NCI-H345 (cell line): ENCODE data around the gene CS.

Experiments
- DNase-seq: peaks from one replicate; lab custom pipeline; 2025; lab: John Stamatoyannopoulos, UW

The CS gene

DNA sequence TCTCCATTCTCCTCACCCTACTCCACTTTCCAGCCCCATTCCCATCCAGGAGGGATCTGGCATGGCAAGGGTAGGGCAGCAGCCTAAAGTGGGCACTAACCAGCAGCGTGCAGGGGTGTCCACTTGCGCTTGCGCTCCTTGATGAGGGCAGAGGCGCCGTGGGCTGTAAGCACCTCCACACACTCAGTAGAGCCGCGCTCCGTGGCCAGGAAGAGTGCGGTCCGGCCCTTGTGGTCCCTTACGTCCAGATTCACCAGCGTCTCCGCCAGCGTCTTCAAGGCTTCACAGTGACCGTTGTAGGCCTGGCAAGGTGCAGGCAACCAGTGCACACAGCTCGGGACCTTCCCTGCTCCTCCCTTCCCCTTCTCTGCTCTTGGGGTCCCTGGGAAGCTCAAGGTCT is 52.2 kb downstream of the CS start:
- DNase-seq, result no peak

DNA sequence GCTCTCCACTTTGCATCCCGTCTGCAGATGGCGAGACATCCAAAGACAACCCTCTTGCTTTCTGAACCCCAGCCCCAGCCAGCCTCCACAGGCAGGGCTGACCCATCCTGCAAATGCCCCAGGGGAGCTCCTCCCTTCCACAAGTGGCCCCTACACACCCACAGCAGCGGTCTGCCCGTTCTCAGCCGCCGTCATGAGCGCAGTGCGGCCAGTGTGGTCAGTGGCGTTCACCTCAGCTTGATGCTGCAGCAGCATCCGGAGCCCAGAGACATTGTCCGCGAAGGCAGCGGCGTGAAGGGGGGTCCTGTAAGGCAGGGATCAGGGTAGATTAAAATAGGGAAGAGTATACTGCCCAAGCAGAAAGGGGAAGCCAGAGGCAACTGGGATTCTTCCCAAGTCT is 55.6 kb downstream of the CS start:
- DNase-seq, result no peak

DNA sequence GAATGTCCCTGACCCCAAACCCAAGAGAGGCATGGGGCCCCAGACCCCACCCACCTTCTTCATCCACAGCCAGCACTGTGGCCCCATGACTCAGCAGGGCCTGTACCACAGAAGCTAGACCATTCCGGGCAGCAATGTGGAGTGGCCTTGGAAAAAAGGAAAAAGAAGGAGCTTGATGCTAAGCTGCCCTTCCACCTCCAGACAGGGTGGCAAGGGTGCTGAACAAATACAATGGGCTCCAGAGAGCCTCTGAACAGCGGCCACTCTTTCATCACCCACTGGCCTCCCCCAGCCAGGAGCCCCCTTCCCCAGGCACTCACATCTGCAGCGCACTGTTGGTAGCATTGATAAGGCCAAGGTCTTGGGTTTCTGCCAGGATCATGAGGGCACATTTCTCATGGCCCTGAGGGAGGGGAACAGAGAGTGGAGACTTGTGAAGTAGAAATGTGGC is 56.4 kb downstream of the CS start:
- DNase-seq, result no peak

DNA sequence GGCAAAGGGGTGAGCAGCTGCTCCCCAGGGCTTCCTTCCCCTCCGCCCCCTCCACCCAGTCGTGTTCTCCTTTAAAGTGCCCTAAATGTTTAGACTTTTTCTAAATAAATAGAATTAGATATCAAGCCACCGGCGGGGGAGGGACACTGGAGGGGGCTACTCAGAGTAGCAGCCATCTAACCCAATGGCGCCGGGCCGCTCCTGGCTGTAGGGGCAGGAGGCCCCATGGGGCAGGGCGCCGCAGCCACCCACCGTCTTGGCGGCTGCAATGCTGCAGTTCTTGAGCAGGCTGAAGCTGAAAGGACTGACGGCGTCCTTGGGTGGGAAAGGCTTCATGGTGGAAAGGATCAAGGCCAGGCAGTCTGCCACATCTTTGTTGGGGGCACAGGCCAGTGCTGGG is 57.1 kb downstream of the CS start:
- DNase-seq, result no peak

DNA sequence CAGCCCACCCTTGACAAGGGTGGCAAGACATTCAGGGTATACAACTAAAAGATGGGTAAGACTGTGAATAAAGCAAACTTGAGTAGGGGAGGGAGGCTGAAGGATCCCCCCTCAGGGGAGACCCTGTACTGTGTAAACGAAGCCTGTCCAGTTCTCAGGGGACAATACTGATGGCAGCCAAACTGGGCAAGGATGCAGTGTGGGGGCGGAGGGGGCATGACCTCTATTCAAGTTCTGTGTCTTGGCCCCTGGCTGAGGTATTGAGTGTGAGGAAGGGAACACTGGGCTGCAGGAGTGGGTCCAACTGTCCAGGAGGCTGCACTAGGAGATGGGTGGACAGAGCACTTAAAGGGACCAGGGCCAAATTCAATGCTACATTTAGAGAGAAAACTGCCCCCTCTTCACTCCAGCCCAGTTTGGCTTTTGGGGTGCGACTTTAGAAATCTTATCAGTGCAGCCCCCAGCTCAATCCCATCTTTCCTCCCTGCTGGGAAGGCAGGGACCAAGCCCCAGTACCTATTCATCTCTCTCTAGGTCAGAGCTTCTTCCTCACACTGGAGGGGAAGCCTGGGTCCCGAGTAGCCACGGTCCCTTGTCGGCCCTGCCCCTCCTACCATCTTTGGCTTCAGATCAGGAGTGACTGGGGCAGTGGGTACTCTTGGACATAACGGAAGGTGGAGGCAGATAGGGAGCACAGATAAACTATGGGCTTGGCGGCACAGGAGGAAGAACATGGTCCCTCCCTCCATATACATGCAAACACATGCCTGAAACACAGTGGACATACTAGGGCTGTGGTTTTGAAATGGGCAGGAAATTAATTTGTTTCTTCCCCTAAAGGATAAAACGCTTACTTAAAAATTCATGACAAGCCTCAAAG is 58.5 kb downstream of the CS start:
- no peak for DNase-seq

DNA sequence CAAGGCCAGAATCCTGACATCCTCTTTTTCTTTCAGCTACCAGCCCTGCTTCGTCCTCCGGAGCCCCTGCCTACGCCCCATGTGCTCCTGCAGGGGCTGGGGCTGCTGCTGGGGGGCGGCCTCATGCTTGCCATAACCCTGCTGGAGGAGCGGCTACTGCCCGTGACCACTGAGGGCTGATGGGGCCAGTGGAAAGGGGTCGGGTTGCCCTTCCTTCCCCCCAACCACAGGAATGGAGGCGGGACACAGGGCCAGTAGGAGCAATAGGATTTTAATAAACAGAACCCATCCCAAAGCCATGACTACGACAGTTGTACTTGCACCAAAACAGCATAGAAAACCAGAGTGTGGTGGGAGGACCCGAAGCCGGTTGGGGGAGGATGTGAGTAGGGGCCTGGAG is 62.6 kb downstream of the CS start:
- no peak for DNase-seq

DNA sequence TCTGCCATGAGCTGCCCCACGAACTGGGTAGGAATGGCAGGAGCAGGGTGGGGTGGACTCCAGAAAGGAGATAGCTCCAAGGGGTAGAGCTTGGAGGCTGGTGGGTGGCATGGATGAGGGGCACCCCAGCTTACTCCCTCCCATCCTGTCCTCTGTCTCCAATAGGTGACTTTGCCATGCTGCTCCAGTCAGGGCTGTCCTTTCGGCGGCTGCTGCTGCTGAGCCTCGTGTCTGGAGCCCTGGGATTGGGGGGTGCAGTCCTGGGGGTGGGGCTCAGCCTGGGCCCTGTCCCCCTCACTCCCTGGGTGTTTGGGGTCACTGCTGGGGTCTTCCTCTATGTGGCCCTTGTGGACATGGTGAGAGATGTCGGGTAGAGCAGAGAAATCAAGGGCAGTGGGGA is 63.1 kb downstream of the CS start:
- DNase-seq, result no peak

DNA sequence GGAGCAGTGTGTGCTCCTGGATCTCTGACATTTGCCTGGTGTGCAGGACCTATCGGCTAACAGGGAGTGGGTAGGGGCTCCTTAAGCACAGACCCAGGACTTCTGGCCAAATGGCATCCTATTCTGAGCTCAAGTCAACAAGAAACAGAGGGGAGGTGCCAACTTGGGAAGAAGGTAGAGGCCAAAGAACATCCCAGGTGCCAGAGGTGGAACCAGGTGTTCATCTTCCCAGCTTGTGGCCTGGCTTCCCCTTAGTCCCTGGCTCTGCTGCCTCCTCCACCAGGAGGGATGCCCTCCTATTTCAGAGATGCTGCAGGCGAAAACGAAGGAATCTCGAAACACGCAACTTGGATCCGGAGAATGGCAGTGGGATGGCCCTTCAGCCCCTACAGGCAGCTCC is 64.0 kb downstream of the CS start:
- no peak for DNase-seq

DNA sequence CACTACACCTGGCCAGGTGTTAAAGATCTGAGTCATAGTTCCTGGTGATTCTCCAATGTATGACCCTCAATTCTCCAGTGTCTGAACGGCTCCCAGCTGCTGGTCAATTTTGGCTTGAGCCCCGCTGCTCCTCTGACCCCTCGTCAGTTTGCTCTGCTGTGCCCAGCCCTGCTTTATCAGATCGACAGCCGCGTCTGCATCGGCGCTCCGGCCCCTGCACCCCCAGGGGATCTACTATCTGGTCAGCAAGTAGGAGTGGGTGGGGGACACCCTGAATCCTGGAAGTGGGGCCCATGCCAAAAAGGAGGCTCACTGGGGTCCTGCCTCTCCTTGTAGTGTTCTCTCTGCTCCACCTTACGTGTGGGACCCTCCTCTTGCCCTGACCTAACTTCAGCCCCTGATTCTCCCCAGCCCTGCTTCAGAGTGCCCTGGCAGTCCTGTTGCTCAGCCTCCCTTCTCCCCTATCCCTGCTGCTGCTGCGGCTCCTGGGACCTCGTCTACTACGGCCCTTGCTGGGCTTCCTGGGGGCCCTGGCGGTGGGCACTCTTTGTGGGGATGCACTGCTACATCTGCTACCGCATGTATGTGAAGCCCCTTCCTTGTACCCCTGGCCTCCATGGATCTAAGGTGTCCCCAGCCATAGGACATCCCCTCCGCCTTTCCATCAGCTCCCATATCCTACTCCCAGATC is 65.2 kb downstream of the CS start:
- DNase-seq, result no peak

DNA sequence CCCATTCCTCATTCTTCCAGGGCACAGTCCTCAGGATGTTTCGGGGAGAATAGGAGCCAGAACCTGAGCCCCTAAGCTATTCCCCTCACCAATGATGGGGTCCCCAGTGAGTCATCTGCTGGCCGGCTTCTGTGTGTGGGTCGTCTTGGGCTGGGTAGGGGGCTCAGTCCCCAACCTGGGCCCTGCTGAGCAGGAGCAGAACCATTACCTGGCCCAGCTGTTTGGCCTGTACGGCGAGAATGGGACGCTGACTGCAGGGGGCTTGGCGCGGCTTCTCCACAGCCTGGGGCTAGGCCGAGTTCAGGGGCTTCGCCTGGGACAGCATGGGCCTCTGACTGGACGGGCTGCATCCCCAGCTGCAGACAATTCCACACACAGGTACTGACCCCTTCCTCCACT is 68.9 kb downstream of the CS start:
- no peak for DNase-seq

DNA sequence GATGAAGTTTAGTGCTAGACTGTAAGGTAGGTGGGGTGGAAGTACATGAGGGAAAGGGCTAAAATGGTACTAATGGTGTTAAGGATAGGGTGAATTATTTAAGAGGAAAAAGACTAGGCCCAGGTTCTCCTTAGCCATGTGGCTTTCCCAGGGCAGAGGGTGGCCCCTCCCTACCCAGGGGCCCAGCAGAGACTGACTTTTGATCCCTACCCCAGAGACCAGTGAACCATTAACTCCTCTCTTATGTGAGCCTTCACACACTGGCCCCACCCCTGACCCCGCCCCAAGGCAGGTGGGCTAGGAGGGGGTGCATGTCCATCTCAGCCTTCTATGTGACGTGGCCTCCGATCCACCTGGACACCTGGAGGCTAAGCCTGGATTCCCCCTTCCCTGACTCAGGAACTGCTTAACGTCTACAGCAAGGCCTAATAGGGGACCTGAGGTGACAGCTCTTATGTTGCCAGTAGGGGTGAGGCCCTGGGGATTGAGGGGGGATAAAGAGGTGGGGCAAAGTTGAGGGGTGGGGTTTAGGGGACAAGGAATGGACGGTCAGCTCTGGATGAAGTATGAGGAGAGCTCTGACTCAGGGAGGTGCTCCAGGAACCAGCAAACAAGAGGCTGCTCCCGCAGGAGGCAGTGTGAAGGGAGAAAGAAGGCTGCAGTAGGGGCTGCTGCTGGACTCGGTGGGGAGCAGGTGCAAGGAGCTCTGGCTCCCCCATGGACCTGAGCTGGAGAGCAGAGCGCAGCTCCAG is 69.5 kb downstream of the CS start:
- no peak for DNase-seq

DNA sequence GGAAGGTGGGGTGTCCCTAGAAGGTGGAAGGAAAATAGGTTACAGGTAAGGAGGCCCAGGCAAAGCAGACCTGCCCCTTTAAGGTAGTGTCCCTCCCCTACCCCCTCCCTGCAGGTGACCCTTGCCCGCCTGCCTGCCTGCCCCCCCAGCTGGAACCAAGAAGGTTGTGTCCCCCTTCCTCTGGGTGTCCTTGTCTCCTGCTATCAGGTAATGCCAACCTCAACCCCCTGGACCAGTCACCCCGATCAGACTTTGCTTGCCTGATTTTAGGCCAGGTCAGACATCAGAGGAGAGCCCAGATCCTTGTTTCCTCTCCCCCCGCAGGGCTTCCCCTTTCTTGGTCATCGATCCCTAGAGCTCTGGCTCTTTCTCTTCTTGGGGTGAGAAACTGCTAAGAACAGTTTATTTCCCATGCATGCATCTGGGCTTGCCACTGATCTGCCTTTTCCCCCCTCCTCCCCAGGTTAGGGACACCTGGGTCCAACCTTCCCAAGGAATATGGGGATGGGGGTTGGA is 70.2 kb downstream of the CS start, which contains the start of gene SLC39A5:
SLC39A5 (plus strand) TSS at position 136 of the 516 bp plus-strand sequence. CDS start 1,224 bp downstream, outside the sequence.
- DNase-seq, result no peak

DNA sequence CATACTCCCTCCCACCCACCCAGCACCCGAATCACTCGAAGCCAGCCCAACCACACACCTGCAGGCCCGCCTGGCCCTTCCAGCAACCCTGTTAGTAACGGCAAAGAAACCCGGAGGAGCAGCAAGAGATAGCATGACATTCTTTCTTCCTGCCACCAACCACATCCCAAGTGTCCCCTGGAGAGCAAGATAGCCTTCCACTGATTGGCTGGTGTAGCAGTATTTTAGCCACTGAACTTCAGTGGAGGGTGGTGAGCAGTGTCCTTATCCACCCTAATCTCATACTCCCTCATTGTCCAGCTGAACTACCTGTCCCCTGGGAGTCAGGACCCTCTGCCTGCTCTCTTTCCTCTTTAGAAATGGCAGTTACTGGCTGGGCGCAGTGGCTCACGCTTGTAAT is 71.0 kb downstream of the CS start:
- DNase-seq, result no peak

DNA sequence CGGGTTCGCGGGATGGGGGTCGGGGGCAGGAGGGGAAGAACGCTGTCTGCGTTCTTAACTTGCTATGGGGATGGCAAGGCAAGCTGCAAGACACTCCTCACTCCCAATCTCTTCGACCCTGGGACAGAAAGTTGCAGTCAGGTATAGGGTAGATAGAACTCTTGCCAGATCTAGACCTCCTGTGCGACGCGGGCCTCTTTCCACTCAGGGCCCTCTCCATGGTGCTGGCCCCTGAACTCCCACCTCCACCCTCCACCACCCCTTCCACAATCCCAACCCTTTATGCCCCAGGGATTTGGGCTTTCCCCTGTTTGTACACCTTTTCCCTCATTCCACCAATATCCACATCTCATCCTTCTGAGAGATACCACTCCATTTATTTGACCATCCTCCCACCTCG is 75.2 kb downstream of the CS start:
- DNase-seq, result no peak

DNA sequence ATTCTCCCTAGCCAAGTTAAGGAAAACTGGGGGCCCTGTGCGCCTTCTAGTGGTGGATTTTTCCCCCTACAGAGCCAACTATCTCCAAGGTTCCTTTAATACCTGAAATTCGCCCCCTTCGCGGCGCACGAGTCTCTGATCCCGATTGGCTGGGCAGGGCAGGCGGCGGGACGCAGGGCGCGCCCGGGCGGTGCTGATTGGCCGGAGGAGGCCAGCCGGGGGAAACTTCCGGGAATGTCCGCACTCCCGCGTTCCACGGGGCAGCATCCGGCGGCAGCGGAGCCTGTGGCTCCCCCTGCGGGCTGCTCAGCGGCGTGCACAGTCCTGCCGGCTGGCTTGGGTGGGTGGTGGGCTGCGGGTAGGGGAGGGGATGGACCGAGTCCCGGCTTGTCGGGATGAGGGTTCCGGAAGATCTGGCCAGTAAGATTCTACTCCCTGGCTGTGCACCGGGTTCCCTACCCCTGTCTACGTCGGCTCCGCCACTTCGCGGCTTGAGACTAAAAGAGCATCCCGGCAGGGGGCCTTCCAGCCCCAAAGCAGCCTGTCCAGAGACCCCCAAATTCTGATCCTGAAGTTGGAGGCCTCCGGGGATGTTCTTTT is 75.9 kb downstream of the CS start, which contains the start of gene NABP2:
NABP2 (plus strand) TSS at position 241 of the 600 bp plus-strand sequence. CDS start 515 bp downstream, outside the sequence.
- DNase-seq, result peak; percentile 98

DNA sequence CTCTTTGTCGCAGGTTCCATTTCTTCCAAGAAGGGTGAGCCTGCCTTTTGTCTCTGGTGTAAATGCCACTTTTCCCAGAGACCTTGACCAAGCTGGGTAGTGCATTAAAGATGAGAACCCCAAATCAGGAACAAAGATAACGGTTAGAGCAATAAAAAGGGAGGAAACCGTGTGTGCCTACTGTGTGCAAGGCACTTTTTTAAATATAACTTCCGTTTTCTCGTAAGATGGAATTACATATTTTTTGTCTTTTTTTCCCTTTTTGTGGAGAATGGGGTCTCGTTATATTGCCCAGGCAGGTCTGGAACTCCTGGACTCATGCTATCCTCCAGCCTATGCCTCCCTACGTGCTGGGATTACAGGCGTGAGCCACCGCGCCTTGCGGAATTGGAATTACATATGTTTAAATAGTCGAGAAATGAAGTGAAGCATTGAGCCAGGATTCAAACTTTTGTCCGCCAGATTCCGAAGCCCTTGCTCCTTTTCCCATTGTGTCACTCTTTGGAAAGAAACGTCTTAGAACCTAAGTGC is 76.5 kb downstream of the CS start:
- DNase-seq, result no peak

DNA sequence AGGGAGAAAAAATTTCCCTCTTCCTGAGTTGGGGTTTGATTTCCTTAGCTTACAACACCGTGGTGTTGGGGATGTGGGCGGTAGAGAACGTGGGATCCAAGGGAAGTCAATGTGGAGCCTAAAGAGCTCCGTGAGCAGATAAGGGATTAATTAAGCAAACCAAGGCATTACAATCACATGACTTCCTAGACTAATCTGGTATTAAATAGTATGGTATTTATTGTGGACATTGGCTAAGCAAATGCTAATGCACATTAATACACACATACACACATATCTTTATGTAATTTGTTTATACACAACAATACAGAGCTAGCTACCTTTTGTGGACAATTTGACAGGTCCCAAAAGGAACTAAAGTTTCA is 77.6 kb downstream of the CS start:
- no peak for DNase-seq

DNA sequence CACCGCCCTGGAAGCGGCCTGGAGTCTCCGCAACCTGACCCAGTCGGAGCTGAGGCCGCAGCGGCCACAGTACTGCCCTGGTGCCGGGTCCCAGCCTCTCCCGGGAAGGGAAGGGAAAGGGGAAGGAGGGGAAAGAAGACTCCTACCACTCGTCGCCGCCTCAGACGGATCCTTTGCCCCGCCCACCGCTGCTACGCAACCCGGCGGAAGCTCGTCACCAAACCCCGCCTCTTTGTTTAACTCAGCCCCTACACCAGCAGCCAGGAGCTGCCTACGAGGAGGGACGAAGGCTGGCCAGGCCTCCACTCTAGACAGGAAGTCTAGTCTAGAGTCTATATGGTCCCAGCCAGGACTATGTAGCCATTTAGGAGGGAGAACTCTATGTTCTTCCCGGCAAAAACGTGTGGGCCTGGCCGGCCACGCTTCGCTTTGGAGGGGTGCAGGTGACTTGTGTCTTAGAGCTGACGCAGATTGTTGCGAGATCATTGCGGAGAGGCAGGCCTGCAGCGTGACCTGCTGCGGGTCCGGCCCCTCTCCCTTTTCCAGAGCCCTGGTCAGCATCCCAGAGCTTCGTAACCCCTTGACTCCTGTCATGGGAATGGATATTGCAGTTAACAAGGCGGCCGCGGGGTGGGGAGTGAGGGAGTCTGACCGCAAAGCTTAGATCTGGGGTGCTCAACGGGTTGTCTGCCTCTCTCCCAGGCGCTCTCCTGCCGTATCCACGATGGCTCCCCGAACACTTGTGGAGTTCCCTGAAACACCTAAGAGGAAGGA is 78.2 kb downstream of the CS start, which contains the start of gene RNF41:
RNF41 (minus strand) TSS at position 166 of the 774 bp plus-strand sequence. CDS start 7,875 bp downstream, outside the sequence.
- DNase-seq, result peak; percentile 96
